ENCODE measurements around the gene TEX38. TPM values are rescaled to one million over a fixed set of nuclear protein-coding genes. Genes with fewer than 3 reads are reported as not detected.
"Not testable (repeated sequence)": the region's sequence is repeated elsewhere in the genome, so short reads cannot be mapped to it uniquely, and the experiment has no call there.

The TEX38 gene
- total RNA-seq, 4 donors from 2014 or later, result not detected

- TF ChIP-seq POLR2A (IDR thresholded peaks at IDR 0.05) (no peak), CTCF (IDR thresholded peaks at IDR 0.05) (no peak)
- WGBS, 2 donors, result 57 to 66% methylated on average over 6 of the region's 6 CpGs
These were observed 19.1 kb upstream of the TEX38 start for GRCh38 chr1:46652321-46653100.

GRCh38 chr1:46653405-46653958 is 18.2 kb upstream of the TEX38 start:
- DNase-seq (ENCODE audit: low spot score in 2 of 2), result no peak
- WGBS, 2 donors, result 79 to 92% methylated on average over 2 of the region's 2 CpGs
- TF ChIP-seq CTCF (IDR thresholded peaks at IDR 0.05) (no peak), POLR2A (IDR thresholded peaks at IDR 0.05) (no peak)
- intact Hi-C loops (cut with DNase I; ENCODE audit: low total_unique reads), result no loop called here
- no peak overlapping the region for H3K4me3 ChIP-seq (ENCODE audit: low read depth, poor library complexity, severe bottlenecking)

More at GRCh38 chr1:46652321-46653100, 19.1 kb upstream of the TEX38 start:
- H3K4me3 ChIP-seq (ENCODE audit: low read depth, poor library complexity, severe bottlenecking), result no peak overlapping the region
- intact Hi-C loops (cut with DNase I; ENCODE audit: low total_unique reads), result no loop called here
- DNase-seq (ENCODE audit: low spot score in 2 of 2), result no peak

- no peak overlapping the region for H3K4me3 ChIP-seq (ENCODE audit: low read depth, poor library complexity, severe bottlenecking)
- DNase-seq (ENCODE audit: low spot score in 2 of 2), result no peak
- WGBS, 2 donors, result 84 to 85% methylated on average over 1 of the region's 1 CpG
- TF ChIP-seq CTCF (IDR thresholded peaks at IDR 0.05), result no peak
- intact Hi-C loops (cut with DNase I; ENCODE audit: low total_unique reads), result no loop called here
These were observed 17.6 kb upstream of the TEX38 start for GRCh38 chr1:46654012-46654411.

GRCh38 chr1:46654698-46655097 is 17.0 kb upstream of the TEX38 start:
- WGBS, 2 donors, result 97 to 100% methylated on average over 2 of the region's 2 CpGs

GRCh38 chr1:46655848-46656247 is 15.8 kb upstream of the TEX38 start:
- no peak for DNase-seq (ENCODE audit: low spot score in 2 of 2)
- TF ChIP-seq CTCF (IDR thresholded peaks at IDR 0.05) (no peak), POLR2A (IDR thresholded peaks at IDR 0.05) (no peak)
- no peak overlapping the region for H3K4me3 ChIP-seq (ENCODE audit: low read depth, poor library complexity, severe bottlenecking)
- intact Hi-C loops (cut with DNase I; ENCODE audit: low total_unique reads), result no loop called here

More at GRCh38 chr1:46654698-46655097, 17.0 kb upstream of the TEX38 start:
- H3K4me3 ChIP-seq (ENCODE audit: low read depth, poor library complexity, severe bottlenecking); intact Hi-C loops (cut with DNase I; ENCODE audit: low total_unique reads); DNase-seq (ENCODE audit: low spot score in 2 of 2): not testable (repeated sequence)

- no peak for DNase-seq (ENCODE audit: low spot score in 2 of 2)
- H3K4me3 ChIP-seq (ENCODE audit: low read depth, poor library complexity, severe bottlenecking), result no peak overlapping the region
- intact Hi-C loops (cut with DNase I; ENCODE audit: low total_unique reads), result no loop called here
- TF ChIP-seq CTCF (IDR thresholded peaks at IDR 0.05) (no peak), POLR2A (IDR thresholded peaks at IDR 0.05) (no peak)
- 69 to 70% methylated on average over 2 of the region's 2 CpGs for WGBS, 2 donors
These were observed 15.0 kb upstream of the TEX38 start for GRCh38 chr1:46656643-46657042.

All from lower leg skin (tissue), 4 donors.